NAMALWA (cell line): Measurements from ENCODE around the gene MT1B.

Experiments
- DNase-seq: peaks from one replicate; pipeline ENCODE4 v3.0.0-alpha.2; 2015; ENCODE audit warnings: low spot score

MT1B gene

GRCh38 chr16:56684926-56685590 lies 33.4 kb downstream of the MT1B start:
- DNase-seq = no peak

- no peak for DNase-seq
These were observed 35.1 kb downstream of the MT1B start for GRCh38 chr16:56686758-56687157.

- no peak for DNase-seq
These were observed 37.1 kb downstream of the MT1B start for GRCh38 chr16:56688762-56689161.

GRCh38 chr16:56689171-56689570 lies 37.5 kb downstream of the MT1B start:
- DNase-seq = no peak

GRCh38 chr16:56690420-56691122 lies 38.9 kb downstream of the MT1B start:
- DNase-seq = no peak

GRCh38 chr16:56691885-56692284 lies 40.2 kb downstream of the MT1B start:
- DNase-seq = no peak

GRCh38 chr16:56695246-56695645 lies 43.6 kb downstream of the MT1B start:
- no peak for DNase-seq

GRCh38 chr16:56697456-56698155 lies 45.9 kb downstream of the MT1B start:
- DNase-seq = no peak

DNA sequence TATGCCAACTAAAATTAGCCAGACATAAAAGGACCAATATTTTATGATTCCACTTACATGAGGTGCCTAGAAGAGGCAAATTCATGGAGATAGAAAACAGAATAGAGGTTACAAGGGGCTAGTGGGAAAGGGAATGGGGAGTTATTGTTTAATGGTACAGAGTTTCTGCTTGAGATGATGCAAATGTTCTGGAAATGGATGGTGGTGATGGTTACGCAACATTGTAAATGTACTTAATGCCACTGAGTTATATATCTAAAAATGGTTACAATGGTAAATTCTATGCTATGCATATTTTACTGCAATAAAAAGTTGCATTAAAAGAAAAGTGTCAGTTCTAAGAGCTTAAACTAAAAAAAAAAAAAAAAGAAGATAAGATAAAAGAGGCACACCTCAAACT lies 48.5 kb downstream of the MT1B start:
- no peak for DNase-seq

GRCh38 chr16:56700631-56701030 lies 48.9 kb downstream of the MT1B start:
- DNase-seq = no peak

DNA sequence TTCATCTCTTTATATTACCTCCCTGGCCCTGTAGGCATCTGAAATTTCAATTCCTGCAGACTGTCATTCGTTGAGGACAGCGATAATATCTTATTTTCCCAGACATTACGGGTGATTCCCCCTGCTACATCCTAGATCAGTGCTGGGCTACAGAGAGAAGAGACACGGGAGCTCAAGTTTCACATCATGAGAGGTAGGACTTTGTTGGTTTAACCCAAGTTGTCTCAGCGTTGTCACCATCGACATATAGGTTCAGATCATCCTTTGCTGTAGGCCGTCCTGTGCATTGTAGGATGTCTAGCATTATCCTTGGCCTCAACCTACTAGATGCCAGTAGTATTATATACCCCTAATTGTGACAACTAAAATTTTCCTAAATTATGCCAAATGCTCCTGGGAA lies 49.8 kb downstream of the MT1B start:
- no peak for DNase-seq
